Hepatocyte (in vitro differentiated cells): ENCODE data around the gene CORO2A. TPM values are rescaled to one million over a fixed set of nuclear protein-coding genes. Genes with fewer than 3 reads are reported as not detected.

Source experiments
- DNase-seq: peaks from one replicate; pipeline ENCODE4 v3.0.0-alpha.2; 2016; ENCODE audit warnings: low spot score
- H2AFZ ChIP-seq: fragments of 200-600 bp; sonication (generic); 2 replicates; pipeline ENCODE4 v1.6.0; 2016; ENCODE audit warnings: antibody characterized with exemption, mild to moderate bottlenecking
- H3K27ac ChIP-seq: fragments of 200-600 bp; sonication (generic); 2 replicates; pipeline ENCODE4 v1.5.1; 2016; ENCODE audit warnings: mild to moderate bottlenecking
- H3K27me3 ChIP-seq: fragments of 200-600 bp; sonication (generic); 2 replicates; pipeline ENCODE4 v1.6.1; 2016
- H3K36me3 ChIP-seq: fragments of 200-600 bp; sonication (generic); replicated peaks from 2 replicates; pipeline ENCODE4 v1.5.1; 2016; ENCODE audit warnings: low read depth; ENCODE audit not compliant: insufficient read depth
- H3K4me1 ChIP-seq: fragments of 200-600 bp; sonication (generic); 2 replicates; pipeline ENCODE4 v1.5.1; 2016; ENCODE audit warnings: mild to moderate bottlenecking, moderate library complexity; ENCODE audit not compliant: insufficient read depth
- H3K4me2 ChIP-seq: fragments of 200-600 bp; sonication (generic); 2 replicates; pipeline ENCODE4 v1.6.0; 2016
- H3K4me3 ChIP-seq: fragments of 200-600 bp; sonication (generic); 2 replicates; pipeline ENCODE4 v1.5.1; 2016; ENCODE audit warnings: mild to moderate bottlenecking
- H3K79me2 ChIP-seq: fragments of 200-600 bp; sonication (generic); 2 replicates; pipeline ENCODE4 v1.6.0; 2017; ENCODE audit warnings: mild to moderate bottlenecking
- H3K9me2 ChIP-seq: fragments of 200-600 bp; sonication (generic); replicated peaks from 2 replicates; pipeline ENCODE4 v1.6.0; 2017; ENCODE audit warnings: mild to moderate bottlenecking; ENCODE audit not compliant: insufficient read depth
- H3K9me3 ChIP-seq: fragments of 200-600 bp; sonication (generic); 2 replicates; pipeline ENCODE4 v1.5.1; 2016; ENCODE audit warnings: low read depth, mild to moderate bottlenecking
- H4K20me1 ChIP-seq: fragments of 200-600 bp; sonication (generic); 2 replicates; pipeline ENCODE4 v1.6.0; 2016; ENCODE audit warnings: mild to moderate bottlenecking; ENCODE audit not compliant: insufficient read depth, poor library complexity, severe bottlenecking
- EZH2 ChIP-seq: fragments of 200-600 bp; sonication (generic); IDR thresholded peaks from 2 replicates; pipeline ENCODE4 v1.6.1; 2016; ENCODE audit warnings: antibody characterized with exemption, mild to moderate bottlenecking, borderline replicate concordance
- EZH2phosphoT487 ChIP-seq: fragments of 200-600 bp; sonication (generic); IDR thresholded peaks from one replicate; pipeline ENCODE4 v1.6.1; 2018; ENCODE audit warnings: antibody characterized with exemption, mild to moderate bottlenecking, low read depth, moderate library complexity; ENCODE audit not compliant: unreplicated experiment, severe bottlenecking
- WGBS: methylation state at CpG from one replicate; pipeline ENCODE4 v1.1.6; 2016; ENCODE audit warnings: low lambda C conversion rate; ENCODE audit errors: missing lambda C conversion rate; 5-methylcytosine and 5-hydroxymethylcytosine counted together
- polyA plus RNA-seq: library from polyadenylated mRNA; unstranded; fragments of >200 nt; fragmentation: Nextera tagmentation; extraction: Ambion mirVana; gene quantifications from 2 replicates; pipeline ENCODE4 v1.2.1, GENCODE V29; 2016
- total RNA-seq: library from RNA; depleted of rRNA; stranded (reverse); fragments of >200 nt; gene quantifications from 2 replicates; pipeline ENCODE4 v1.2.3, GENCODE V29; 2014
- TF ChIP-seq, protein P1 (sequence below): fragments of 200-600 bp; sonication (generic); IDR thresholded peaks from 2 replicates; pipeline ENCODE4 v1.5.1; 2016; ENCODE audit warnings: antibody characterized with exemption, mild to moderate bottlenecking; ENCODE audit not compliant: poor library complexity

The CORO2A gene
- total and polyA plus RNA-seq, 2 experiments from 2014 or later = 12.8 to 24.6 TPM

DNA sequence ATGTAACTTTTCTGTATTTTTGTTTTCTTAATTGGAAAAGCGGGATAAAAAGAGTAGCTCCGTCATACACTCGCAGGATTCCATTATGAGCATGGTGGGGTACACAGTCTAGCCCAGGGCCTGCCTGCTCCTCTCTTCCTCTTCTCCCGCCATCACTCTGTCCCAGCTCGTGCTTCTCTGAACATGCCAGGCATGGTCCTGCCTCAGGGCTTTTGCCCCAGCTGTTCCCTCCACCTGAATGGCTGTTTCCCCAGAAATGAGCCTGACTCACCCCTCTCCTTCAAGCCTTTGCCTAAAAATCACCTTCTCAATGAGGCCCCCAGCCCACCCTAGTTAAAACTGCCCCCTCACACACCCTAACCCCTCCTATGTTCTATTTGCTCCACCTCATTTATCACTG lies 4.5 kb downstream of the CORO2A start:
- no peak for DNase-seq
- no peaks in the 10 kb centered on the region for H3K27me3 ChIP-seq
- H3K9me3 ChIP-seq = no peaks in the 10 kb centered on the region
- no peak overlapping the region for H3K27ac ChIP-seq
- H3K4me2 ChIP-seq = no peak overlapping the region
- H4K20me1 ChIP-seq = no peaks in the 10 kb centered on the region
- TF ChIP-seq EZH2phosphoT487 (no peak), EZH2 (no peak)
- TF ChIP-seq, protein P1, sequence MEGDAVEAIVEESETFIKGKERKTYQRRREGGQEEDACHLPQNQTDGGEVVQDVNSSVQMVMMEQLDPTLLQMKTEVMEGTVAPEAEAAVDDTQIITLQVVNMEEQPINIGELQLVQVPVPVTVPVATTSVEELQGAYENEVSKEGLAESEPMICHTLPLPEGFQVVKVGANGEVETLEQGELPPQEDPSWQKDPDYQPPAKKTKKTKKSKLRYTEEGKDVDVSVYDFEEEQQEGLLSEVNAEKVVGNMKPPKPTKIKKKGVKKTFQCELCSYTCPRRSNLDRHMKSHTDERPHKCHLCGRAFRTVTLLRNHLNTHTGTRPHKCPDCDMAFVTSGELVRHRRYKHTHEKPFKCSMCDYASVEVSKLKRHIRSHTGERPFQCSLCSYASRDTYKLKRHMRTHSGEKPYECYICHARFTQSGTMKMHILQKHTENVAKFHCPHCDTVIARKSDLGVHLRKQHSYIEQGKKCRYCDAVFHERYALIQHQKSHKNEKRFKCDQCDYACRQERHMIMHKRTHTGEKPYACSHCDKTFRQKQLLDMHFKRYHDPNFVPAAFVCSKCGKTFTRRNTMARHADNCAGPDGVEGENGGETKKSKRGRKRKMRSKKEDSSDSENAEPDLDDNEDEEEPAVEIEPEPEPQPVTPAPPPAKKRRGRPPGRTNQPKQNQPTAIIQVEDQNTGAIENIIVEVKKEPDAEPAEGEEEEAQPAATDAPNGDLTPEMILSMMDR = no peak
- H2AFZ ChIP-seq = no peak overlapping the region
- H3K36me3 ChIP-seq = no peaks in the 10 kb centered on the region
- peaks cover 11% of the 10 kb centered on the region for H3K4me1 ChIP-seq
- peaks cover 58% of the 10 kb centered on the region for H3K79me2 ChIP-seq
- H3K9me2 ChIP-seq = no peaks in the 10 kb centered on the region
- no peak overlapping the region for H3K4me3 ChIP-seq
- WGBS = 95% methylated on average over 5 of the region's 5 CpGs

DNA sequence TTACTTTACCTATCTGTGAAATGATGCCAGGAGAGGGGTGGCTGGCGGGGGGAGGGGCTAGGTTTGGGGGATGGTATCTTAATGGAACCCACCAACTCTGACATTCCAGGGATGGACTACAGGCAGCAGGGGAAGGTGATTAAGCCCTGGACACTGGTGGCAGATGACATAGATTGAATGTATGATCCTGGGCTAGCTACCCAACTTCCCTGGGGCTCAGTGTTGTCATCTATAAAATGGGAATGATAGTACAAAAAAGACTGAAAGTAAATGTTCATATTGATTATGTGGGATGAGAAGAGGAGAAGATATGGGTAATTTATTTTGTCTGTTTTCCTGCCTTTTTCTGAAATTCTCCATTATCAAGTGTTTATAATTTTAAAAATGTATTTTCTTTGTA lies 6.2 kb downstream of the CORO2A start:
- Histone ChIP-seq H3K36me3 (no peaks in the 10 kb centered on the region), H4K20me1 (no peaks in the 10 kb centered on the region), H3K4me1 (peaks cover 9% of the 10 kb centered on the region), H3K9me2 (no peaks in the 10 kb centered on the region), H3K4me2 (no peak overlapping the region), H3K27ac (no peak overlapping the region), H3K4me3 (no peak overlapping the region), H3K27me3 (no peaks in the 10 kb centered on the region), H3K79me2 (peaks cover 62% of the 10 kb centered on the region), H3K9me3 (no peaks in the 10 kb centered on the region), H2AFZ (no peak overlapping the region)
- TF ChIP-seq EZH2phosphoT487 (no peak), EZH2 (no peak)
- TF ChIP-seq, protein P1 = no peak
- DNase-seq = no peak
- 20% methylated on average over 1 of the region's 1 CpG for WGBS

- Histone ChIP-seq H2AFZ (no peak overlapping the region), H3K27ac (no peak overlapping the region), H3K4me1 (peaks cover 5% of the 10 kb centered on the region), H3K4me3 (no peak overlapping the region), H3K9me2 (no peaks in the 10 kb centered on the region), H3K4me2 (no peak overlapping the region), H3K27me3 (no peaks in the 10 kb centered on the region), H3K79me2 (peaks cover 65% of the 10 kb centered on the region), H4K20me1 (no peaks in the 10 kb centered on the region), H3K36me3 (no peaks in the 10 kb centered on the region), H3K9me3 (no peaks in the 10 kb centered on the region)
- TF ChIP-seq EZH2phosphoT487 (no peak), EZH2 (no peak)
- 84% methylated on average over 6 of the region's 6 CpGs for WGBS
- DNase-seq = no peak
Observed at GRCh38 chr9:98185611-98186171, 6.7 kb downstream of the CORO2A start.

GRCh38 chr9:98185021-98185567 lies 7.3 kb downstream of the CORO2A start:
- H3K79me2 ChIP-seq = peaks cover 71% of the 10 kb centered on the region
- H3K27me3 ChIP-seq = no peaks in the 10 kb centered on the region
- H3K4me1 ChIP-seq = no peaks in the 10 kb centered on the region
- H3K4me2 ChIP-seq = no peak overlapping the region
- TF ChIP-seq EZH2phosphoT487 (no peak), EZH2 (no peak)
- TF ChIP-seq, protein P1 = no peak
- no peaks in the 10 kb centered on the region for H3K36me3 ChIP-seq
- H2AFZ ChIP-seq = no peak overlapping the region
- H3K27ac ChIP-seq = no peak overlapping the region
- H4K20me1 ChIP-seq = no peaks in the 10 kb centered on the region
- no peaks in the 10 kb centered on the region for H3K9me2 ChIP-seq
- no peak overlapping the region for H3K4me3 ChIP-seq
- no peak for DNase-seq
- 96% methylated on average over 6 of the region's 6 CpGs for WGBS
- H3K9me3 ChIP-seq = no peaks in the 10 kb centered on the region
